GM12874 (cell line): Measurements from ENCODE around the gene KIAA2012.

Experiments
- TF ChIP-seq, protein P1 (sequence below): IDR thresholded peaks from 2 replicates; pipeline ENCODE4 v1.5.1; 2011; ENCODE audit warnings: low read depth, mild to moderate bottlenecking, control low read depth, low read length, moderate library complexity; ENCODE audit not compliant: insufficient read depth

Gene KIAA2012

DNA sequence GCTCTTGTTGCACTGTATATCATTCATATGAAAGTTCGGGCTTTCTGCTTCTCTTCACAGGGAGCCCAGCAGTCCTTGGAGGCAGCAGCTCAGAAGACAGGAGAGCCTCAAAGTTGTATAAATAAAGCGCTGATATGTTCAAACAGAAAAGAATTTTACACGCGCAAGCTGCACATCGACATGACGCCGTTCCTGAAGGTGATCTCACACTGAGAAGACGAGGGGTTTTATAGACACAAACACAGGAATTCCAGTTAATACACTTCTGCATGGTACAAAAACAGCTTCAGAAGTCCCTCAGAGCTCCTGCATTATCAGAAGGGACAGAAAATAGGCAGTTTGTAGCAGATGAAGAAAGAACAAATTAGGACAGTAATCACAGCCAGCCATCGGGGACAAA, 81.6 kb downstream of the KIAA2012 start:
- TF ChIP-seq, protein P1, sequence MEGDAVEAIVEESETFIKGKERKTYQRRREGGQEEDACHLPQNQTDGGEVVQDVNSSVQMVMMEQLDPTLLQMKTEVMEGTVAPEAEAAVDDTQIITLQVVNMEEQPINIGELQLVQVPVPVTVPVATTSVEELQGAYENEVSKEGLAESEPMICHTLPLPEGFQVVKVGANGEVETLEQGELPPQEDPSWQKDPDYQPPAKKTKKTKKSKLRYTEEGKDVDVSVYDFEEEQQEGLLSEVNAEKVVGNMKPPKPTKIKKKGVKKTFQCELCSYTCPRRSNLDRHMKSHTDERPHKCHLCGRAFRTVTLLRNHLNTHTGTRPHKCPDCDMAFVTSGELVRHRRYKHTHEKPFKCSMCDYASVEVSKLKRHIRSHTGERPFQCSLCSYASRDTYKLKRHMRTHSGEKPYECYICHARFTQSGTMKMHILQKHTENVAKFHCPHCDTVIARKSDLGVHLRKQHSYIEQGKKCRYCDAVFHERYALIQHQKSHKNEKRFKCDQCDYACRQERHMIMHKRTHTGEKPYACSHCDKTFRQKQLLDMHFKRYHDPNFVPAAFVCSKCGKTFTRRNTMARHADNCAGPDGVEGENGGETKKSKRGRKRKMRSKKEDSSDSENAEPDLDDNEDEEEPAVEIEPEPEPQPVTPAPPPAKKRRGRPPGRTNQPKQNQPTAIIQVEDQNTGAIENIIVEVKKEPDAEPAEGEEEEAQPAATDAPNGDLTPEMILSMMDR = no peak

DNA sequence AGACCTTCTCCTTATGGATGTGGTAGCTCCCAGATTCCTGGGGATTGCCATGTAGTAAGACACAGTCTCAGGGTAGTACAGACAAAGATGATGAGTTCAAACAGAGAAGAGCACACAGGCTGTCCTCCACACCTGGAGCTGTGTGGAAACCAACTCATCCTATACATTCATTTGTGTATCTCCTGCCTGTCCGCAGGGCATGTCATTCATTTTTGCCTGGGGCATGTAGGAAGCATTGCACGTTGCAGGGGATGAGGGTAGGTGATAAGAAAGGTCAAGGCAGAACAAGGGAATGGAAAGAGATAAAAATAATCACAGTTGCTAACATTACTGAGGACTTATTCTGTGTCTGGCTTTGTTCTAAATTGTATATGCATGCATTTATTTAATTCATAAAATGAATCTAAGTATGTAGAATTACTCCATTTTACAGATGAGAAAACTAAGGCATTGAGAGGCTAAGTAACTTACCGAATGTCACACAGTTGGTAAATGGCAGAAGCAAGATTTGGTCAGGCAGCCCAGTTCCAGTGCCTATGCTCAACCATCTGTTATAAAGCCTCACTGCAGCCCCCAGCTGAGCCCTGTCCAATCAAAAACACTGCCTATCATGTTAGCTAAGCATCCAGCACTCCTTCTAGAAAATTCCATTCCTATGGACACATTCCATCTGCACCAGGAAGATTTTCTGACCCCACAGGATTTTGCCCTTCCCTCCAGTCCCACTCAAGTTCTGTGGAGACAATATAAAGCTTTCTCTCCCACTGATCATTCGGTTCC, 84.3 kb downstream of the KIAA2012 start:
- TF ChIP-seq, protein P1 = no peak

DNA sequence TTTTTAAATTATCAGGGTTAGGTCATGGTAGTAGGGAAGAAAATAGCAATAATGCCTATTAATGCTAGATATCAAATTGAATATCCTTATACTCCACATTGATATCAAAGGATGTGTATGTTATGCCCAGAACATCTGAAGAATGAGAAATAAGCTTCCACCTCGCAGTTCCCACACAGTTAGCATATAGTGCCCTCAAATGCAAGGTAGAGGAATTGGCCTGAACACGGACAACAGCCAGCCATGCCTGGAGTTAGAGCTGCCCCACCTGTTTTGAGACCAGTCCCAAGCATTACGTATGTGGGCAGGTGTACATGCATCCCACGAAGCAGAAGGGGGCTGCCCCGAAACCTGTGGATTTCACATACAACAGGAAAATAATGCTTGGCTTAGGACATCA, 85.7 kb downstream of the KIAA2012 start:
- TF ChIP-seq, protein P1 = no peak

DNA sequence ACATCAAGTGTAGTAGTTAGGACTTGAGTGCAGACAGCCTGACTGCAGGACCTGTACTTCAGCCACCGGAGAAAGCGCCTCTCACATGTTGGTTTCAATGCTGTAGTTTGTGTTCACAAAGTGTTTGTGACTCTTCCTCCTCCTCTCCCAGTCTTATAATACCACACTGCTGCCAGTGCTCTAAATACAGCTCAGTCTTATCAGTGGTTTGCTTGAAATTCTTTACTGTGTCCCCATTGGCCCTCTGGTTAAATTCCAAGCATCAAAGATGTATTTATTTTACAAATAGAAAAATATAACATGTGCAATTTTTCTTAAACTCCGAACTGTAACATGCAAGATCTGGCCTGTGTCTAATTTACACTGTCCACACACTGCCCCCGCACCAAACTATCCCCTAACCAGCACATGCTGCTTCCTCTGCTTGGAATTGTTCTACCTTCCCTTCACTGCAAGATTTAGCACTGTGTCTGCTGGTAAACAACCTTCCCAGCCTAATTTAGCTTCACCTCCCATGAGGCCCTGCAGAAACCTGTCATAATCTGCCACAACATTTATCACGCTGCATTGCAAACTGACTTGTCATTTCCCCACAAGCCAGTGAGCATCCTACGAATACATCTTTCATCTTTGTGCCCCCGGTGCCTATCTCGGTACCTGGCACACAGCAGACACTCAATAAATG, 88.2 kb downstream of the KIAA2012 start:
- TF ChIP-seq, protein P1 = no peak

DNA sequence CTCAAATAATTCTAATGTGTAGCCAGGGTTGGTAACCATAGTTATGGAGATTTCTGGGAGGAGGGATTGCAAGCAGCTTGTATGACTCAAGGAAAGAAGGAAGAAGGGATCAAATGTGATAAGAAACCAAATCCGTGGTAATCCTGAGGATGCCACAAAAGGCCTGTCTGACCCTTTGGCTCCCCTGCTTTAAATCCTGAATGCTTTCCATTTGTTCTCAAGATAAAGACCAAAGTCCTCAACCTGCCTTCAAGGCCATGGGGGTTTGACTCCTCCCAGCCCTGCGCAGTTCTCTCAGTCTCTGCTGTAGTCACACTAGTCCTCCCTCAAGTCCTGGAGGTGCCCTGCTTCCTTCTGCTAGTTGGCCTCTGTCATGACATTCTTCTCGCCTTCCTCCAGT, 91.4 kb downstream of the KIAA2012 start:
- TF ChIP-seq, protein P1 = no peak

DNA sequence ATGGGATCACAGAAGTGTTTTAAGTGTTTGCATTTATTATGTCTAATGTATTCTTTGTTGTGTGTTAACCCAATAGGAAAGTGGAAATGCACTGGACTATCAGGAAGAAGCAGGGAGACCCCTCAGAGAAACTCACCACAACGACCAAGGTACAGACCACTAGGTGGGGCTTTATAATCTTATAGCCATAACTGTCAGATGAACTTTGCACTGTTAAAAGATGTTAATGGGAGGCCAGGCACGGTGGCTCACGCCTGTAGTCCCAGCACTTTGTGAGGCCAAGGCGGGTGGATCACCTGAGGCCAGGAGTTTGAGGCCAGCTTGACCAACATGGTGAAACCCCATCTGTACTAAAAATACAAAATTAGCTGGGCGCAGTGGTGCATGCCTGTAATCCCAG, 92.2 kb downstream of the KIAA2012 start:
- TF ChIP-seq, protein P1 = no peak

DNA sequence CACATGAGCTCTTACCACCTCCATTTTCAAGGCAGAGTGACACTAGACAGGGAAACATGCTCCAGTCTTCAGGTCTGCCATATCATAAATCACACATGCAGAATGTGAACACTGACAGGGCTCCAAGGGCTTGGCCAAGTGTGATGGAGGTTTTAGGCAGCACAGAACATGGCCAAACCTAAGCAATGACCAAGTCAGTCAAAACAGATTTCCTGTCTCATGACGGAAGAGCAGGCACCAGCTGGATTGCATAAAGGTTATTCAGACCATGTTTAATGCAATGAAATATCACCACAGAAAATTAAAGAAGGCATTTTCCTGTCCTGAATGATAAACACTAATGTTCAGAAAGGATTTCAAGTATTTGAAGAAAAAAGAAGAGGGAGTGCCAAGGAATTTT, 92.9 kb downstream of the KIAA2012 start:
- TF ChIP-seq, protein P1 = no peak
